ENCODE data around the gene PC. TPM values are rescaled to one million over a fixed set of nuclear protein-coding genes. Genes with fewer than 3 reads are reported as not detected.

PC gene
- total and polyA plus RNA-seq, 2 experiments from 2014 or later, result 47.4 to 78.1 TPM

DNA sequence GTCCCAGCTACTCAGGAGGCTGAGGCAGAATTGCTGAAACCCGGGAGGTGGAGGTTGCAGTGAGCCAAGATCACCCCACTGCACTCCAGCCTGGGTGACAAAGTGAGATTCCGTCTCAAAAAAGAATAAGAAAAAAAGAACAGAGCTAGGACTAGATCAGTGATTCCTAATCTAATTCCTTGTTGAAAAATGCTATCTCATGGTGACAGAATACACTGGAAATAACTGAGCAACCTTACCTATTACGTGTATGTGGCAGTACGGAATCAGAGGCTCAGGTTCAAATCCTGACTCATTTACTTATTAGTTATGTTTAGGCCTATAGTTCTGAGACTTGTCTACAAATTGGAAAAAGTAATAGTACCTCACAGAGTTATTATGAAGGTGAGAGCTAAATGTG, 134.5 kb downstream of the PC start:
- Histone ChIP-seq H3K4me3 (no peak overlapping the region), H3K4me1 (ENCODE audit: insufficient read depth) (peaks cover 6% of the 10 kb centered on the region), H4K20me1 (ENCODE audit: insufficient read depth, poor library complexity, severe bottlenecking) (no peaks in the 10 kb centered on the region), H3K27me3 (no peaks in the 10 kb centered on the region), H2AFZ (no peak overlapping the region), H3K9me3 (ENCODE audit: low read depth) (no peaks in the 10 kb centered on the region), H3K4me2 (no peak overlapping the region), H3K9me2 (replicated peaks; ENCODE audit: insufficient read depth) (no peaks in the 10 kb centered on the region), H3K36me3 (replicated peaks; ENCODE audit: insufficient read depth, low read depth) (no peaks in the 10 kb centered on the region), H3K27ac (no peak overlapping the region), H3K79me2 (no peaks in the 10 kb centered on the region)
- 93% methylated on average over 4 of the region's 4 CpGs for WGBS (ENCODE audit: low lambda C conversion rate, missing lambda C conversion rate)
- no peak for DNase-seq (ENCODE audit: low spot score)
- TF ChIP-seq EZH2 (IDR thresholded peaks at IDR 0.05; ENCODE audit: borderline replicate concordance) (no peak), EZH2phosphoT487 (IDR thresholded peaks at IDR 0.05; ENCODE audit: low read depth, severe bottlenecking, unreplicated experiment) (no peak)
- TF ChIP-seq, protein P1, sequence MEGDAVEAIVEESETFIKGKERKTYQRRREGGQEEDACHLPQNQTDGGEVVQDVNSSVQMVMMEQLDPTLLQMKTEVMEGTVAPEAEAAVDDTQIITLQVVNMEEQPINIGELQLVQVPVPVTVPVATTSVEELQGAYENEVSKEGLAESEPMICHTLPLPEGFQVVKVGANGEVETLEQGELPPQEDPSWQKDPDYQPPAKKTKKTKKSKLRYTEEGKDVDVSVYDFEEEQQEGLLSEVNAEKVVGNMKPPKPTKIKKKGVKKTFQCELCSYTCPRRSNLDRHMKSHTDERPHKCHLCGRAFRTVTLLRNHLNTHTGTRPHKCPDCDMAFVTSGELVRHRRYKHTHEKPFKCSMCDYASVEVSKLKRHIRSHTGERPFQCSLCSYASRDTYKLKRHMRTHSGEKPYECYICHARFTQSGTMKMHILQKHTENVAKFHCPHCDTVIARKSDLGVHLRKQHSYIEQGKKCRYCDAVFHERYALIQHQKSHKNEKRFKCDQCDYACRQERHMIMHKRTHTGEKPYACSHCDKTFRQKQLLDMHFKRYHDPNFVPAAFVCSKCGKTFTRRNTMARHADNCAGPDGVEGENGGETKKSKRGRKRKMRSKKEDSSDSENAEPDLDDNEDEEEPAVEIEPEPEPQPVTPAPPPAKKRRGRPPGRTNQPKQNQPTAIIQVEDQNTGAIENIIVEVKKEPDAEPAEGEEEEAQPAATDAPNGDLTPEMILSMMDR (IDR thresholded peaks at IDR 0.05; ENCODE audit: poor library complexity), result no peak

DNA sequence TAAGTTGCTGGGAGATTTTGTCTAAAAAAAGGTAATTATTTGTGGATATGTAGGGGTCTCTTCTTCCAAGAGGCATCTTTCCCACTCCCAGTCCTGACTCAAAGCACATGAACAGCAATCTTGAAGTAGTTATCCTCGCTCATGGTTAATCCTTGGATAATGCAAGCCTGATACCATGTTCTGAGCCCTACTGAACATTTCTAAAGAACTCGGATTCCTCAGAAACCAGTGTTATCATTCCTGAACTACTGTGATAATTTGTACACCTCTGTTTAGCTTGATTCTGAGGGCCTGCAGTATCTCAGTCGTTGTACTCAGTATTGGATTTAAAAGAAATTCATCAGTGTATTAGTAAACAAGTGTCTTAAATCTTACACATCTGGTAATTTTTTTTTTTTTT, 137.3 kb downstream of the PC start:
- peak overlapping the region; percentile 48 for H3K4me2 ChIP-seq
- no peak overlapping the region for H3K4me3 ChIP-seq
- H4K20me1 ChIP-seq (ENCODE audit: insufficient read depth, poor library complexity, severe bottlenecking), result no peaks in the 10 kb centered on the region
- H3K27ac ChIP-seq, result peak overlapping the region; percentile 56
- H3K9me2 ChIP-seq (replicated peaks; ENCODE audit: insufficient read depth), result no peaks in the 10 kb centered on the region
- H3K9me3 ChIP-seq (ENCODE audit: low read depth), result no peaks in the 10 kb centered on the region
- no peak for DNase-seq (ENCODE audit: low spot score)
- H3K4me1 ChIP-seq (ENCODE audit: insufficient read depth), result peaks cover 6% of the 10 kb centered on the region
- H2AFZ ChIP-seq, result no peak overlapping the region
- no peaks in the 10 kb centered on the region for H3K79me2 ChIP-seq
- H3K27me3 ChIP-seq, result no peaks in the 10 kb centered on the region
- no peaks in the 10 kb centered on the region for H3K36me3 ChIP-seq (replicated peaks; ENCODE audit: insufficient read depth, low read depth)
- TF ChIP-seq EZH2phosphoT487 (IDR thresholded peaks at IDR 0.05; ENCODE audit: low read depth, severe bottlenecking, unreplicated experiment) (no peak), EZH2 (IDR thresholded peaks at IDR 0.05; ENCODE audit: borderline replicate concordance) (no peak)
- TF ChIP-seq, protein P1 (IDR thresholded peaks at IDR 0.05; ENCODE audit: poor library complexity), result no peak
- WGBS (ENCODE audit: low lambda C conversion rate, missing lambda C conversion rate), result 39% methylated on average over 3 of the region's 3 CpGs

DNA sequence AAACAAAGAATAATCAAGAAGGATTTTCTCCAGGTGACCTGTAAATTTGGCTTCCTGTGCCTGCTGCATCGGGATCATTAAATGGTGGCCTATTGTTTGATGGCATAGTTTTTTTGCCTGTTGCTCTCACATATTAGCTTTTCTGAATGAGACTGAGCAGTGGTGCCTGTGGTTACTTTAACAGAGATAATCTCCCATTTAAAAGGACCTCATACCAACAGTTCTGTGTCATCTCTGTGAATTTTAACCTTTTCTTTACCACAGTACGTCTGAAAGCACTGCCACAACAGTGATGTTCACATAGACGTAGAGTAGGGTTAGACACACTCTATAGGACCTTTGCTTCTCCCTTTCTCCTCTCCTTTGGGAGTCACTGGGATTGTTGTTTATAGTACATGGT, 137.8 kb downstream of the PC start:
- Histone ChIP-seq H3K9me2 (replicated peaks; ENCODE audit: insufficient read depth) (no peaks in the 10 kb centered on the region), H3K4me3 (no peak overlapping the region), H3K27me3 (no peaks in the 10 kb centered on the region), H4K20me1 (ENCODE audit: insufficient read depth, poor library complexity, severe bottlenecking) (no peaks in the 10 kb centered on the region), H3K9me3 (ENCODE audit: low read depth) (no peaks in the 10 kb centered on the region), H3K27ac (peak overlapping the region; percentile 56), H3K36me3 (replicated peaks; ENCODE audit: insufficient read depth, low read depth) (no peaks in the 10 kb centered on the region), H3K79me2 (no peaks in the 10 kb centered on the region), H2AFZ (no peak overlapping the region), H3K4me1 (ENCODE audit: insufficient read depth) (peaks cover 6% of the 10 kb centered on the region), H3K4me2 (peak overlapping the region; percentile 48)
- no peak for DNase-seq (ENCODE audit: low spot score)
- TF ChIP-seq EZH2phosphoT487 (IDR thresholded peaks at IDR 0.05; ENCODE audit: low read depth, severe bottlenecking, unreplicated experiment) (no peak), EZH2 (IDR thresholded peaks at IDR 0.05; ENCODE audit: borderline replicate concordance) (no peak)
- TF ChIP-seq, protein P1 (IDR thresholded peaks at IDR 0.05; ENCODE audit: poor library complexity), result no peak
- 47% methylated on average over 3 of the region's 3 CpGs for WGBS (ENCODE audit: low lambda C conversion rate, missing lambda C conversion rate)

Data from hepatocyte (in vitro differentiated cells).